Neutrophil (primary cell): ENCODE measurements around the gene ANKRD62.

Experiments used
- H3K27ac ChIP-seq: fragments of 200-600 bp; sonication (generic); 2 replicates; pipeline ENCODE4 v1.5.1; 2016; ENCODE audit warnings: mild to moderate bottlenecking, moderate library complexity
- H3K27me3 ChIP-seq: fragments of 200-600 bp; sonication (generic); 2 replicates; pipeline ENCODE4 v1.6.0; 2016; ENCODE audit warnings: mild to moderate bottlenecking
- H3K36me3 ChIP-seq: fragments of 200-600 bp; sonication (generic); 2 replicates; pipeline ENCODE4 v1.5.1; 2017
- H3K4me1 ChIP-seq, 2 experiments: fragments of 200-600 bp in 1 of 2; sonication (generic) in 1 of 2; 1 replicate in 1 of 2; 2 replicates in 1 of 2; pipeline versions ENCODE4 v1.5.1 to v1.6.1; 2013 to 2016; ENCODE audit warnings: low read depth in 1 of 2, low read length in 1 of 2, mild to moderate bottlenecking in 1 of 2, moderate library complexity in 1 of 2; ENCODE audit not compliant: control insufficient read depth in 1 of 2, insufficient read depth in 1 of 2
- H3K4me3 ChIP-seq, 2 experiments: fragments of 200-600 bp in 1 of 2; sonication (generic) in 1 of 2; 1 replicate in 1 of 2; 2 replicates in 1 of 2; pipeline ENCODE4 v1.5.1; 2013 to 2016; ENCODE audit warnings: low read depth in 1 of 2, low read length in 1 of 2, mild to moderate bottlenecking in 1 of 2, moderate library complexity in 1 of 2
- H3K9me3 ChIP-seq: fragments of 200-600 bp; sonication (generic); 2 replicates; pipeline ENCODE4 v1.5.1; 2016
- CTCF ChIP-seq: fragments of 200-600 bp; sonication (generic); IDR thresholded peaks from 2 replicates; pipeline ENCODE4 v1.5.1; 2016; ENCODE audit warnings: antibody characterized with exemption

ANKRD62 gene

GRCh38 chr18:12079491-12080237 lies 14.0 kb upstream of the ANKRD62 start:
- no peak overlapping the region for H3K4me3 ChIP-seq
- H3K27ac ChIP-seq = no peak overlapping the region
- H3K27me3 ChIP-seq = peaks cover 49% of the 10 kb centered on the region
- H3K36me3 ChIP-seq = no peaks in the 10 kb centered on the region
- H3K4me1 ChIP-seq = no peaks in the 10 kb centered on the region
- no peak for TF ChIP-seq CTCF
- no peaks in the 10 kb centered on the region for H3K9me3 ChIP-seq

DNA sequence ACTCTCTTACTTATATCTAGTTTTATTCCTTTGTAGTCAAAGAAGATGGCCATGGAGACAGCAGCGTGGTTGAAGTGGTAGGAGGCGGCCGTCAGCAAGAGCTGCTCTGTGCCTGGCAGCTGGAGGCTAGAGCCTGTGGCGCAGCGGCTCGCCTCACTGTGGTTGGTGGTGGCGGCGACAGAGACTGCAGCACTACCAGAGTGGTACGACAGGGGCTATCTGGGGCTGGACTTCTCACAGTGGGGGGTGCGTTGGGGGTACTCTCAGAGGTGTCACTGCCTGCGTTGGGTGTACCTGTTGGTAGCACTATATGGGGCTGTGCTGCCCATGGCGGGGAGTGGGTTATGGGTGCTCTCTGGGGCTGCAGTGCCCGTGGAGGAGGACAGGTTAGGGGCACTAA lies 8.5 kb upstream of the ANKRD62 start:
- H3K27ac ChIP-seq = no peak overlapping the region
- TF ChIP-seq CTCF = no peak
- H3K36me3 ChIP-seq = no peaks in the 10 kb centered on the region
- H3K9me3 ChIP-seq = no peaks in the 10 kb centered on the region
- H3K4me3 ChIP-seq = no peak overlapping the region
- H3K4me1 ChIP-seq = no peaks in the 10 kb centered on the region
- peaks cover 14% of the 10 kb centered on the region for H3K27me3 ChIP-seq

- Histone ChIP-seq H3K4me1 (no peaks in the 10 kb centered on the region), H3K4me3 (no peak overlapping the region), H3K27me3 (peaks cover 14% of the 10 kb centered on the region), H3K9me3 (no peaks in the 10 kb centered on the region), H3K27ac (no peak overlapping the region), H3K36me3 (no peaks in the 10 kb centered on the region)
- no peak for TF ChIP-seq CTCF
These were observed 7.9 kb upstream of the ANKRD62 start for GRCh38 chr18:12085786-12086185.

DNA sequence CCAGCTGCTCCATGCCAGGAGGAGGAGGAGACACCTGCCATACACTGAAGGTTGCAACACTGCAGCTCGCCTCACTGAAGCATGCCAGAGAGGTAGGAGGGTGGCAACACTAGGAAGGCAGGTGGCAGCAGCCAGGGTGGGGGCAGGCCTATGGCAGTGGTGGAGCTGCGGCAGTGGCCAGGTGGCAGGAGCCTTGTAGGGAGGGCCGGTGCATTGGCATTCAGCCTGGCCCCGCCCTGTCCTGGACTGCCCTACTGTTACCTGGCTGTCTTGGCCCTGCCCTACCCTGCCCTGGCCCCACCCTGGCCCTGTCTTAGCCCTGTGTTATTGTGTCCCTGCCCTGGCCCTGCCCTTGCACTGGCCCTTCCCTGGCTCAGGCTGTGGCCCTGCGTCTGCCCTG lies 7.4 kb upstream of the ANKRD62 start:
- TF ChIP-seq CTCF = no peak
- no peak overlapping the region for H3K4me3 ChIP-seq
- H3K27ac ChIP-seq = no peak overlapping the region
- H3K4me1 ChIP-seq = no peaks in the 10 kb centered on the region
- no peaks in the 10 kb centered on the region for H3K9me3 ChIP-seq
- peaks cover 14% of the 10 kb centered on the region for H3K27me3 ChIP-seq
- H3K36me3 ChIP-seq = no peaks in the 10 kb centered on the region

DNA sequence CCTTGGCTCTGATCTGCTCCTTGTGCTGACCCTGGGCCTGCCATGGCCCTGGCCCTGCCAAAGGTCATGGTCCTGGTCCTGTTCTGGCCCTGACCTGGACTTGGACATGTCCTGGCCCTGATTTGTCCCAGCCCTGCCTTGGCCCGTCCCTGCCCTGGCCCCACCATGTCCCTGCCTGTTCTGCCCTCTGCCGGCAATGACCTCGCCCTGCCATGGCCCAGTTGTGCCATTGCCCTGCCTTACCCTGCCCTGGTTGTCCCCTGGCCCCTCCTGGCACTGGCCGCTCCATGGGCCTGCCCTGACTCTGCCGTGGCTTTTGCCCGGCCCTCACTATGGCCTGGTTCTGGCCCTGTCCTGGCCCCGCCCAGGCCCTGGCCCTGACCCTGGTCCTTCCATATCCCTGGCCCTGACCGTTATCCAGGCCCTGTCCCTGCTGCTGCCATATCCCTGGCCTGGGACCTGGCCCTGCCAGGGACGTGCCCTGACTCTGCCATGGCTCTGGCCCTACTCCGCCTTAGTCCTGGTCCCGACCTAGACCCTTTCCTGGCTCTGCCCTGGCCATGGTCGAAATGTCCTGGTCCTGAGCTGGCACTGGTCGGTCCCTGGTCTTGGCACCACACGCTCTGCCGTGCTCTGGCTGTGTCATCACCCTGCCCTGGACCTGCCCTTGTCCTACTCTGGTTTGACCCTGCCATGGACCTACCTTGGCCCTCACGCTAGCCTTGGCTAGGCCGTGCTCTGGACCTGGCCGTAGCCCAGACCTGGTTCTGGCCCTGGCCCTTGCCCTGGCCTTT lies 6.8 kb upstream of the ANKRD62 start:
- H3K4me1 ChIP-seq = no peaks in the 10 kb centered on the region
- H3K4me3 ChIP-seq = no peak overlapping the region
- no peaks in the 10 kb centered on the region for H3K36me3 ChIP-seq
- H3K27ac ChIP-seq = no peak overlapping the region
- no peaks in the 10 kb centered on the region for H3K9me3 ChIP-seq
- no peak for TF ChIP-seq CTCF
- H3K27me3 ChIP-seq = peaks cover 14% of the 10 kb centered on the region
